ENCODE data around the gene AGMAT.
"Not testable (repeated sequence)": the region's sequence is repeated elsewhere in the genome, so short reads cannot be mapped to it uniquely, and the experiment has no call there.

AGMAT gene

DNA sequence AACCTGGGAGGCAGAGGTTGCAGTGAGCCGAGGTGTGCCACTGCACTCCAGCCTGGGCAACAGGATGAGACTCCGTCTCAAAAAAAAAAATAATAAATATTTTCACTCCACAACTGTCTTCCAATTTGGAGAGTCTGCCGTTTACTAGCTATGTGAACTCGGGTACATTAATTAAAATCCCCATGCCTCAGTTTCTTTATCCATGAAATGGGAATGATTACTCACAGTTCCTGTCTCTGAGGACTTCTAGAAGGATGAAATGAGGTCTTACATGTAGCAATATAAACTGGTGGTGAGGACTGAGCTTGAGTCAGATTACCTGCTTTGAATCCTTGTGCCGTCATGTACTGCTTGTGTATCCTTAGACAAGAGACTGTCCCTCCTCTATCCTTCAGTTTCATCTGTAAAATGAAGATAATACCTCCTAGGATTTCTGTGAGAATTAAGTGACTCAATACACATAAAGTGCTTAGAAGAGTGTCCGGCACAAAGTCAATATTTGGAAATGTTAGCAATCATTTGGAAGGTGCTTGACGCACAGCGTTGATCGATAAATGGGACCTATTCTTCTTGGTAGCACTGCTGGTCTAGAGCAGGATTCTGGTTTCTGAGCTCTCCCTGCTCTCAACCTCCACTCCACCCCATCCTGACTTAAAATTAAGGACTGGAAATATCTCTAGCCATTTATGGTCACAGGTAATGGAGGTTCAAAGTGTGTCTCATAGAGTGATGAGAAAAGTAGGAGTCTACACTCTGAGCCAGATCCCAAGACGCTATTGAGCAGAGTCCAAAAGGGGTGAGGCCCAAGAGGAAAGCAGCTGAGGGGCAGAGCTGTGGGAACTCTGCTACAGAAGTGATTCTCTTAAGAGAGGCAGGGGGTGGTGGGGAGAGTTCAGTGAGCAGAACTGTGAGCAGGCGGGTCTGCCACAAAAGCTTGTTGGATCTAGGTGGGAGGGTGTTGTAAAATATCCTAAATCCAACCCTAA lies 20.8 kb upstream of the AGMAT start:
- H3K27me3 ChIP-seq (ENCODE audit: insufficient read depth, low read length) = no peaks in the 10 kb centered on the region
- H3K4me2 ChIP-seq (ENCODE audit: low read length) = no peak overlapping the region

DNA sequence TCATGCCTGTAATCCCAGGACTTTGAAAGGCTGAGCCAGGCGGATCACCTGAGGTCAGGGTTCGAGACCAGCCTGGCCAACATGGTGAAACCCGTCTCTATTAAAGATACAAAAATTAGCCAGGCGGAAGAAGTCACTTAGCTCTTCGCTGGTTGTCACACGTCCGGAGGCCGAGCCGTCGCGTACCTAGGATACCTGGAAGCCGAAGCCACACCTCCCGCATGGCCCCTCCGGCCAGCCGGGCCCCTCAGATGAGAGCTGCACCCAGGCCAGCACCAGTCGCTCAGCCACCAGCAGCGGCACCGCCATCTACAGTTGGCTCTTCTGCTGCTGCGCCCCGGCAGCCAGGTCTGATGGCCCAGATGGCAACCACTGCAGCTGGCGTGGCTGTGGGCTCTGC lies 19.5 kb upstream of the AGMAT start:
- not testable (repeated sequence) for H3K36me3 ChIP-seq (ENCODE audit: insufficient read depth, low read length); H3K9me3 ChIP-seq (ENCODE audit: low read length); H3F3A ChIP-seq (ENCODE audit: insufficient read depth, low read length); H3K9me2 ChIP-seq (ENCODE audit: low read depth, low read length); H3K27me3 ChIP-seq (ENCODE audit: insufficient read depth, low read length); H4K20me1 ChIP-seq (ENCODE audit: insufficient read depth, low read length); H3K4me3 ChIP-seq (ENCODE audit: low read depth, low read length, poor library complexity, severe bottlenecking); H2AFZ ChIP-seq (ENCODE audit: low read length); H3K79me2 ChIP-seq (ENCODE audit: insufficient read depth, low read length); H3K4me1 ChIP-seq (ENCODE audit: insufficient read depth, low read length, severe bottlenecking); H3K27ac ChIP-seq (ENCODE audit: low read depth, low read length, poor library complexity, severe bottlenecking); H3K9ac ChIP-seq (ENCODE audit: low read length); H3K4me2 ChIP-seq (ENCODE audit: low read length)

More for the DNA sequence above, 20.8 kb upstream of the AGMAT start:
- Histone ChIP-seq H3K79me2 (ENCODE audit: insufficient read depth, low read length) (no peaks in the 10 kb centered on the region), H4K20me1 (ENCODE audit: insufficient read depth, low read length) (no peaks in the 10 kb centered on the region), H2AFZ (ENCODE audit: low read length) (no peak overlapping the region), H3K9me2 (ENCODE audit: low read depth, low read length) (no peaks in the 10 kb centered on the region), H3K9me3 (ENCODE audit: low read length) (no peaks in the 10 kb centered on the region), H3K4me1 (ENCODE audit: insufficient read depth, low read length, severe bottlenecking) (no peaks in the 10 kb centered on the region), H3K36me3 (ENCODE audit: insufficient read depth, low read length) (no peaks in the 10 kb centered on the region), H3K27ac (ENCODE audit: low read depth, low read length, poor library complexity, severe bottlenecking) (no peak overlapping the region), H3K9ac (ENCODE audit: low read length) (no peak overlapping the region), H3K4me3 (ENCODE audit: low read depth, low read length, poor library complexity, severe bottlenecking) (no peak overlapping the region), H3F3A (ENCODE audit: insufficient read depth, low read length) (no peaks in the 10 kb centered on the region)
- no peak for TF ChIP-seq EZH2 (IDR thresholded peaks at IDR 0.05; ENCODE audit: borderline replicate concordance, low read length)
- TF ChIP-seq, protein P1, sequence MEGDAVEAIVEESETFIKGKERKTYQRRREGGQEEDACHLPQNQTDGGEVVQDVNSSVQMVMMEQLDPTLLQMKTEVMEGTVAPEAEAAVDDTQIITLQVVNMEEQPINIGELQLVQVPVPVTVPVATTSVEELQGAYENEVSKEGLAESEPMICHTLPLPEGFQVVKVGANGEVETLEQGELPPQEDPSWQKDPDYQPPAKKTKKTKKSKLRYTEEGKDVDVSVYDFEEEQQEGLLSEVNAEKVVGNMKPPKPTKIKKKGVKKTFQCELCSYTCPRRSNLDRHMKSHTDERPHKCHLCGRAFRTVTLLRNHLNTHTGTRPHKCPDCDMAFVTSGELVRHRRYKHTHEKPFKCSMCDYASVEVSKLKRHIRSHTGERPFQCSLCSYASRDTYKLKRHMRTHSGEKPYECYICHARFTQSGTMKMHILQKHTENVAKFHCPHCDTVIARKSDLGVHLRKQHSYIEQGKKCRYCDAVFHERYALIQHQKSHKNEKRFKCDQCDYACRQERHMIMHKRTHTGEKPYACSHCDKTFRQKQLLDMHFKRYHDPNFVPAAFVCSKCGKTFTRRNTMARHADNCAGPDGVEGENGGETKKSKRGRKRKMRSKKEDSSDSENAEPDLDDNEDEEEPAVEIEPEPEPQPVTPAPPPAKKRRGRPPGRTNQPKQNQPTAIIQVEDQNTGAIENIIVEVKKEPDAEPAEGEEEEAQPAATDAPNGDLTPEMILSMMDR (IDR thresholded peaks at IDR 0.05; ENCODE audit: low read length) = no peak

DNA sequence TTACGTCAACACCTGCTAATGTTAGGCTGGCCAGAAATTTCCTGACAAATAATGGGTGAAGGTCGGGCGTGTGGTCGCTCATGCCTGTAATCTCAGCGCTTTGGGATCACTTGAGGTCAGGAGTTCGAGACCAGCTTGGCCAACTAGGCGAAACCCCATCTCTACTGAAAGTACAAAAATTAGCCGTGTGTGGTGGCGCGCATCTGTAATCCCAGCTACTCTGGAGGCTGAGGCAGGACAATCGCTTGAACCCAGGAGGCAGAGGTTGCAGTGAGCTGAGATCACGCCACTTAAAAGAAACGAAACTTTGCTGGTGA lies 19.1 kb upstream of the AGMAT start:
- H3K9me2 ChIP-seq (ENCODE audit: low read depth, low read length); H3K9me3 ChIP-seq (ENCODE audit: low read length); H3K27ac ChIP-seq (ENCODE audit: low read depth, low read length, poor library complexity, severe bottlenecking); H3K36me3 ChIP-seq (ENCODE audit: insufficient read depth, low read length); H3K4me1 ChIP-seq (ENCODE audit: insufficient read depth, low read length, severe bottlenecking); H3K27me3 ChIP-seq (ENCODE audit: insufficient read depth, low read length); H3F3A ChIP-seq (ENCODE audit: insufficient read depth, low read length); H3K4me3 ChIP-seq (ENCODE audit: low read depth, low read length, poor library complexity, severe bottlenecking); H3K9ac ChIP-seq (ENCODE audit: low read length); H3K79me2 ChIP-seq (ENCODE audit: insufficient read depth, low read length); H3K4me2 ChIP-seq (ENCODE audit: low read length); H2AFZ ChIP-seq (ENCODE audit: low read length); H4K20me1 ChIP-seq (ENCODE audit: insufficient read depth, low read length): not testable (repeated sequence)

DNA sequence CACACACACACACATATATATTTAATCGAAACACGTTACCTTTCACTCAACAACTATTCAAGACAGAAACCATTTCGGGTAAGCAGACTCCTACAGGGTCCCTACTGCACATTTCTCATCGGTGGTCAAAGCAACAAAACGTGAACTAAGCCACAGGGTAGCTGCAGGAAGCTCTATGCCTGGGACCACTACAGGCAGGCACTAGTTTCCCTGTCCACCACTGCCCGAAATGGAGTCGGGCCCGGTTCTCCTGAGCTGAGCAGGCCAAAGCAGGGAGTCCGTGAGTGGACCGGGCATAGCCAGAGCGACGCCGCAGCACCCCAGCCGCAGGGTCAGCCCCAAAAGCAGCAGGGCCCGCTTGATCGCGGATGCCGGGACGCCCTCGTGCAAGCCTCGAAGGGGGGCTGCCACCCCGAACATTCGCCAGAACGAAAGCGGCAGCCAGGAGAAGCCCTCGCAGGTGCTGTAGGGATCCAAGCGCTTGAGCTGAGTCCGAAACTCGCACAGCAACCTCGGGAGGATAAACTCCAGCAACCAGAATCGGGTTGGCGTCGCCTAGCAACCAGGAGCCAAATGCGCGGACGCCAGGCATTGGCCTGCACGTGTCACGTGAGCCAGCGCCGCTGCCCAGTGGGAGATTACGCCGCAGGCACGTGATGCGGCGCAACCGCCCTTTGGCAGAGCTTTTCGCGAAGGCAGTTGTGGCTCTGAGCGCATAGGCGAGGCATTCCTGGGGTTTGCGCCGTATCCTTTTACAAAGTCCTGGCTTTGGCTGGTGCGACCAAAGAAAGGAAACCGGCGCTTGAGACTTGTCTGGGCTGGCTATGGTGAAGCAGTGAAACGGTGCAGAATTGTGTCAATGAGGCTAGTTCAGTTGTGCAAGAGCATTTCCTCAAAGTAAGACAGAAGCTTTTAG lies 18.5 kb upstream of the AGMAT start:
- TF ChIP-seq EZH2 (IDR thresholded peaks at IDR 0.05; ENCODE audit: borderline replicate concordance, low read length) = no peak
- TF ChIP-seq, protein P1 (IDR thresholded peaks at IDR 0.05; ENCODE audit: low read length) = no peak
- no peaks in the 10 kb centered on the region for H3K9me2 ChIP-seq (ENCODE audit: low read depth, low read length)
- H3K9me3 ChIP-seq (ENCODE audit: low read length) = no peaks in the 10 kb centered on the region
- H4K20me1 ChIP-seq (ENCODE audit: insufficient read depth, low read length) = no peaks in the 10 kb centered on the region
- no peak overlapping the region for H3K9ac ChIP-seq (ENCODE audit: low read length)
- no peaks in the 10 kb centered on the region for H3K36me3 ChIP-seq (ENCODE audit: insufficient read depth, low read length)
- H3F3A ChIP-seq (ENCODE audit: insufficient read depth, low read length) = no peaks in the 10 kb centered on the region
- no peak overlapping the region for H2AFZ ChIP-seq (ENCODE audit: low read length)
- no peak overlapping the region for H3K4me3 ChIP-seq (ENCODE audit: low read depth, low read length, poor library complexity, severe bottlenecking)
- no peaks in the 10 kb centered on the region for H3K4me1 ChIP-seq (ENCODE audit: insufficient read depth, low read length, severe bottlenecking)
- no peak overlapping the region for H3K4me2 ChIP-seq (ENCODE audit: low read length)
- H3K79me2 ChIP-seq (ENCODE audit: insufficient read depth, low read length) = no peaks in the 10 kb centered on the region
- no peak overlapping the region for H3K27ac ChIP-seq (ENCODE audit: low read depth, low read length, poor library complexity, severe bottlenecking)
- no peaks in the 10 kb centered on the region for H3K27me3 ChIP-seq (ENCODE audit: insufficient read depth, low read length)
